Measurements from ENCODE around the gene DPEP2. TPM values are rescaled to one million over a fixed set of nuclear protein-coding genes. Genes with fewer than 3 reads are reported as not detected.
"Not testable (repeated sequence)": the region's sequence is repeated elsewhere in the genome, so short reads cannot be mapped to it uniquely, and the experiment has no call there.

DPEP2 gene
- total and polyA plus RNA-seq, 11 donors: 0.42 to 9.8 (median 1.2) TPM

DNA sequence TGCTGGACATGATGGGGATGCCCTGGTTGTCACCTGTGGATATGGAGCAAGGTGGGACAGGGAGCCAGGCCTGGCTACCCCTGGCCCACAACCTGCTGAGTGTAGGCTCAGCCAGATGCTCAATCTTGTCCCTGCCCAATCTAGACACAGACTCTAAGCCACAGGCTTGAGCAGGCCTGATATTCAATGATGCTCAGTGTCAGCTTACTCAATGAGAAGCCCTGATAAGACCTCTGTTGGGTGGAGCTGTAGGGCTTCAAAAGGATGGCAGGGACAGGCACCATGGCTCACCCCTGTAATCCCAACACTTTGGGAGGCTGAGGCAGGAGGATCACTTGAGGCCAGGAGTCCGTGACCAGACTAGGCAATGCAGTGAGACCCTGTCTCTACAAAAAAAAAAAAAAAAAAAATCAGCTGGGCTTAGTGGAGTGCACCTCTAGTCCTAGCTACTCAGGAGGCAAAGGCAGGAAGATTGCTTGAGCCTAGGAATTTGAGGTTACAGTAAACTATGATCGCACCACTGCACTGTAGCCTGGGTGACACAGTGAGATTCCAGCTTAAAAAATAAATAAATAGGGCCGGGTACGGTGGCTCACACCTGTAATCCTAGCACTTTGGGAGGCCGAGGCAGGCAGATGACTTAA lies 58.7 kb downstream of the DPEP2 start:
- H3K27me3 ChIP-seq: no peaks in the 10 kb centered on the region
- peaks cover 4 to 60% (median 36%) of the 10 kb centered on the region in 12 donors for H3K4me1 ChIP-seq
- no peak for DNase-seq
- no peak for ATAC-seq
- H3K9me3 ChIP-seq: no peaks in the 10 kb centered on the region
- TF ChIP-seq, protein P1, sequence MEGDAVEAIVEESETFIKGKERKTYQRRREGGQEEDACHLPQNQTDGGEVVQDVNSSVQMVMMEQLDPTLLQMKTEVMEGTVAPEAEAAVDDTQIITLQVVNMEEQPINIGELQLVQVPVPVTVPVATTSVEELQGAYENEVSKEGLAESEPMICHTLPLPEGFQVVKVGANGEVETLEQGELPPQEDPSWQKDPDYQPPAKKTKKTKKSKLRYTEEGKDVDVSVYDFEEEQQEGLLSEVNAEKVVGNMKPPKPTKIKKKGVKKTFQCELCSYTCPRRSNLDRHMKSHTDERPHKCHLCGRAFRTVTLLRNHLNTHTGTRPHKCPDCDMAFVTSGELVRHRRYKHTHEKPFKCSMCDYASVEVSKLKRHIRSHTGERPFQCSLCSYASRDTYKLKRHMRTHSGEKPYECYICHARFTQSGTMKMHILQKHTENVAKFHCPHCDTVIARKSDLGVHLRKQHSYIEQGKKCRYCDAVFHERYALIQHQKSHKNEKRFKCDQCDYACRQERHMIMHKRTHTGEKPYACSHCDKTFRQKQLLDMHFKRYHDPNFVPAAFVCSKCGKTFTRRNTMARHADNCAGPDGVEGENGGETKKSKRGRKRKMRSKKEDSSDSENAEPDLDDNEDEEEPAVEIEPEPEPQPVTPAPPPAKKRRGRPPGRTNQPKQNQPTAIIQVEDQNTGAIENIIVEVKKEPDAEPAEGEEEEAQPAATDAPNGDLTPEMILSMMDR (IDR thresholded peaks at IDR 0.05): no peak
- TF ChIP-seq POLR2A (IDR thresholded peaks at IDR 0.05): no peak
- intact Hi-C loops (cut with DNase I): loop anchor here in 2 of 10 donors (5.0 kb wide), 2 partner anchors 82 to 102 kb away; partner anchors contain the start of genes DDX28 (in 1 of the 2) and DUS2 (in 1 of the 2)
- H3K4me3 ChIP-seq: no peak overlapping the region
- peak overlapping the region in 1 of 12 donors; percentile 27 for H3K27ac ChIP-seq
- H3K36me3 ChIP-seq: peaks cover 2 to 67% (median 61%) of the 10 kb centered on the region in 9 donors
- WGBS, 4 donors: 95 to 98% (median 96%) methylated on average over 5 of the region's 5 CpGs

DNA sequence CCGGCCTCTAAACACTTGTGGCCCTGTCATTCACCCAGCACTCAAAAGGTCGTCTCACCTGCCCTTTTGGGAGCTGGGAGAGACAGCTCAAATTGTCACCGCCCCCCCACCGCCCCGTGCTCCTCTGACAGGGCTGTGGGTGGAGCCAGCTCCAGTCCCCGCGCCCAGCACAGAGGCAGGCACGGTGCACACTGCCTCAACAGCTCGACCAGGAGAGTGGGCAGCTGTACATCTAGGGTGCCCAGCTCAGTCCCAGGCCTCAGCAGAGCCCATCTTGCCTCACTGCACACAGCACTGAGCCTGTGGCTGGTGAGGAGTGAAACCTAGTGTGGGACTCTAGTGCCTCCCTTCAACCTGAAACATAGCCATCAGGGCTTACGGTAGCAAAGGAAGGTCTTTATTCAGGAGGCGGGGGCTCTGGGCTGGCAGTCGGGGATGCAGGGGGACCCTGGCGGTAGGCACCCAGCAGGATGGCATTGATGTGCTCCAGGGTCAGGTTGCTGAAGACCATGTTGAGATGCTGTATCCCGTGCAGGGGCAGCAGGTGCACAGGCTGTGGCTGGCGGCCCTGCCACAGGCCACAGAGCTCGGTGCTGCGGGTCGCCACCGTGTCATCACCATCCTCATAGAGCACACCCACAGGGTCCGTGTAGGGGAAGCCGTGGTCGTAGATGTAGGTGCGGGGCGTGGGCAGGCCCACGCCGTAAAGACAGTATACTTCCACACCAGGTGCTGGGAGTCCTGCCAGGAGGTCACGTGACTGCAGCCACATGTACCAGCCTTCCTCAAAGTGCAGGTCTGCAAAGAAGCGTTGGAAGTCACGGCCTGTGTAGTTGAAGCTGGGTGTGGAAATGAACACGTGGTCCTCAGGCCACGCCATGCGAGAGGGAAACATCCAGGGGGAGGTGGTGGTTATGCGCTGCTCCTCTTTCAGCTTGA lies 59.5 kb downstream of the DPEP2 start:
- TF ChIP-seq POLR2A (IDR thresholded peaks at IDR 0.05): no peak
- TF ChIP-seq, protein P1 (IDR thresholded peaks at IDR 0.05): no peak
- Histone ChIP-seq H3K36me3 (peaks cover 1 to 62% (median 53%) of the 10 kb centered on the region in 9 donors), H3K9me3 (no peaks in the 10 kb centered on the region), H3K4me1 (peaks cover 2 to 60% (median 35%) of the 10 kb centered on the region in 12 donors), H3K27ac (no peak overlapping the region), H3K4me3 (no peak overlapping the region), H3K27me3 (no peaks in the 10 kb centered on the region)
- intact Hi-C loops (cut with DNase I): loop anchor here in 5 of 10 donors (5.0 to 10.0 kb wide), 4 partner anchors 83 to 415 kb away; partner anchors contain the start of genes RIPOR1 (in 2 of the 5), DDX28 (in 1 of the 5) and DUS2 (in 1 of the 5)
- DNase-seq (peak in 1 of 5 donors; percentile 64), ATAC-seq (no peak)
- 74 to 78% (median 77%) methylated on average over 21 to 33 of the region's 33 CpGs for WGBS, 4 donors

DNA sequence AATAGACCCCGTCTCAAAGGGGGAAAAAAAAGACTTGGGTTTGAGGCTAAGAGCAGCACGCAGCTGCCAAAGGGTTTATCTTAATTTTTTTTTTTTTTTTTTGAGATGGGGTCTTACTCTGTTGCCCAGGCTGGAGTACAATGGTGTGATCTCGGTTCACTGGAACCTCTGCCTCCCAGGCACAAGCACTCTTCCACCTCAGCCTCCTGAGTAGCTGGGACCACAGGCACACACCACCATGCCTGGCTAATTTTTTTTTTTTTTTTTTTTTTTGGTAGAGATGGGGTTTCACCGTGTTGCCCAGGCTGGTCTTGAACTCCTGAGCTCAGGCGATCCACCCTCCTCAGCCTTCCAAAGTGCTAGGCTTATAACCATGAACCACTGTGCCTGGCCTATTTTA lies 61.6 kb downstream of the DPEP2 start:
- intact Hi-C loops (cut with DNase I): loop anchor here in 5 of 10 donors (5.0 to 10.0 kb wide), 3 partner anchors 97 to 413 kb away; partner anchors contain the start of gene RIPOR1 (in 2 of the 5)
- peak overlapping the region in 7 of 12 donors; percentile 87 to 99 (median 92) for H3K27ac ChIP-seq
- DNase-seq, H3K27me3 ChIP-seq, H3K9me3 ChIP-seq, ATAC-seq, H3K4me3 ChIP-seq: not testable (repeated sequence)
- H3K36me3 ChIP-seq: peaks cover 0 to 63% (median 40%) of the 10 kb centered on the region in 9 donors
- 90 to 96% (median 93%) methylated on average over 5 of the region's 5 CpGs for WGBS, 4 donors
- peaks cover 0 to 50% (median 24%) of the 10 kb centered on the region in 12 donors for H3K4me1 ChIP-seq

Other genes starting within 250 kb of the DPEP2 start
- gene RANBP10, start 192.9 kb downstream of the DPEP2 start, total RNA-seq: 10 to 100 TPM in 6 of 9 donors, 1 to 10 TPM in 3; 7.1 to 19.7 (median 12.3) TPM
- 10 to 100 TPM in 1 of 2 donors, 1 to 10 TPM in 1; 5.6 to 11.2 TPM for gene RANBP10, start 192.9 kb downstream of the DPEP2 start, polyA plus RNA-seq
- under 1 TPM in 8 of 9 donors, not detected in 1; 0.16 to 0.93 (median 0.46) TPM for gene TSNAXIP1, start 192.6 kb downstream of the DPEP2 start, total RNA-seq
- gene TSNAXIP1, start 192.6 kb downstream of the DPEP2 start, polyA plus RNA-seq: under 1 TPM; 0.67 to 0.76 TPM
- 10 to 100 TPM; 24.9 to 87.5 (median 31.4) TPM for gene THAP11, start 157.2 kb downstream of the DPEP2 start, total RNA-seq
- gene THAP11, start 157.2 kb downstream of the DPEP2 start, polyA plus RNA-seq: 10 to 100 TPM; 10.6 to 26.3 TPM
- gene NUTF2, start 152.6 kb downstream of the DPEP2 start, total RNA-seq: 100 to 1,000 TPM in 2 of 9 donors, 10 to 100 TPM in 7; 66.5 to 145 (median 90.9) TPM
- gene NUTF2, start 152.6 kb downstream of the DPEP2 start, polyA plus RNA-seq: 100 to 1,000 TPM; 179 to 191 TPM
- gene CENPT, start 151.8 kb downstream of the DPEP2 start, total RNA-seq: 10 to 100 TPM; 14.4 to 31.2 (median 20.1) TPM
- gene CENPT, start 151.8 kb downstream of the DPEP2 start, polyA plus RNA-seq: 10 to 100 TPM; 25.7 to 28.0 TPM
- 10 to 100 TPM; 26.2 to 42.5 (median 32.5) TPM for gene EDC4, start 126.4 kb downstream of the DPEP2 start, total RNA-seq
- gene EDC4, start 126.4 kb downstream of the DPEP2 start, polyA plus RNA-seq: 10 to 100 TPM; 27.8 to 31.1 TPM
- gene NRN1L, start 114.6 kb downstream of the DPEP2 start, total RNA-seq: 1 to 10 TPM in 4 of 9 donors, under 1 TPM in 2, not detected in 3; 0.78 to 5.8 (median 1.7) TPM
- 1 to 10 TPM; 1.7 to 1.8 TPM for gene NRN1L, start 114.6 kb downstream of the DPEP2 start, polyA plus RNA-seq
- gene PSKH1, start 106.2 kb downstream of the DPEP2 start, total RNA-seq: 10 to 100 TPM; 17.1 to 31.3 (median 21.6) TPM
- gene PSKH1, start 106.2 kb downstream of the DPEP2 start, polyA plus RNA-seq: 10 to 100 TPM; 16.3 to 36.9 TPM
- 1 to 10 TPM in 3 of 9 donors, under 1 TPM in 5, not detected in 1; 0.23 to 2.1 (median 0.74) TPM for gene CTRL, start 67.6 kb downstream of the DPEP2 start, total RNA-seq
- under 1 TPM; 0.61 to 0.90 TPM for gene CTRL, start 67.6 kb downstream of the DPEP2 start, polyA plus RNA-seq
- 100 to 1,000 TPM in 1 of 9 donors, 10 to 100 TPM in 8; 39.4 to 182 (median 60.5) TPM for gene PSMB10, start 62.6 kb downstream of the DPEP2 start, total RNA-seq
- 100 to 1,000 TPM in 1 of 2 donors, 10 to 100 TPM in 1; 56.9 to 118 TPM for gene PSMB10, start 62.6 kb downstream of the DPEP2 start, polyA plus RNA-seq
- gene LCAT, start 55.4 kb downstream of the DPEP2 start, total RNA-seq: 10 to 100 TPM in 7 of 9 donors, 1 to 10 TPM in 2; 9.7 to 24.1 (median 18.2) TPM
- gene LCAT, start 55.4 kb downstream of the DPEP2 start, polyA plus RNA-seq: 10 to 100 TPM; 10.9 to 31.7 TPM
- gene SLC12A4, start 30.8 kb downstream of the DPEP2 start, total RNA-seq: 10 to 100 TPM; 64.6 to 92.2 (median 86.8) TPM
- 10 to 100 TPM; 65.3 to 81.5 TPM for gene SLC12A4, start 30.8 kb downstream of the DPEP2 start, polyA plus RNA-seq
- under 1 TPM in 2 of 9 donors, not detected in 7; 0.13 to 0.16 TPM for gene DPEP3, start 19.0 kb downstream of the DPEP2 start, total RNA-seq
- gene DPEP3, start 19.0 kb downstream of the DPEP2 start, polyA plus RNA-seq: not detected
- not detected for gene DPEP2NB, start 16.4 kb upstream of the DPEP2 start, total RNA-seq
- gene DPEP2NB, start 16.4 kb upstream of the DPEP2 start, polyA plus RNA-seq: not detected
- gene DDX28, start 23.7 kb upstream of the DPEP2 start, total RNA-seq: 10 to 100 TPM in 2 of 9 donors, 1 to 10 TPM in 7; 4.4 to 11.9 (median 8.8) TPM
- 10 to 100 TPM in 1 of 2 donors, 1 to 10 TPM in 1; 8.3 to 10.7 TPM for gene DDX28, start 23.7 kb upstream of the DPEP2 start, polyA plus RNA-seq
- 10 to 100 TPM in 1 of 9 donors, 1 to 10 TPM in 8; 3.8 to 11.5 (median 7.2) TPM for gene DUS2, start 23.8 kb upstream of the DPEP2 start, total RNA-seq
- 10 to 100 TPM in 1 of 2 donors, 1 to 10 TPM in 1; 4.5 to 10.4 TPM for gene DUS2, start 23.8 kb upstream of the DPEP2 start, polyA plus RNA-seq
- 10 to 100 TPM; 20.6 to 35.1 (median 28.8) TPM for gene NFATC3, start 85.9 kb upstream of the DPEP2 start, total RNA-seq
- 10 to 100 TPM in 1 of 2 donors, 1 to 10 TPM in 1; 5.9 to 12.1 TPM for gene NFATC3, start 85.9 kb upstream of the DPEP2 start, polyA plus RNA-seq
- gene ESRP2, start 236.6 kb upstream of the DPEP2 start, total RNA-seq: 1 to 10 TPM in 2 of 9 donors, under 1 TPM in 6, not detected in 1; 0.15 to 1.9 (median 0.63) TPM
- under 1 TPM; 0.30 to 0.33 TPM for gene ESRP2, start 236.6 kb upstream of the DPEP2 start, polyA plus RNA-seq
- 10 to 100 TPM; 27.3 to 68.0 (median 45.4) TPM for gene PLA2G15, start 245.9 kb upstream of the DPEP2 start, total RNA-seq
- 10 to 100 TPM; 25.8 to 66.6 TPM for gene PLA2G15, start 245.9 kb upstream of the DPEP2 start, polyA plus RNA-seq